ENCODE results near the gene SH3PXD2B.

Gene SH3PXD2B

DNA sequence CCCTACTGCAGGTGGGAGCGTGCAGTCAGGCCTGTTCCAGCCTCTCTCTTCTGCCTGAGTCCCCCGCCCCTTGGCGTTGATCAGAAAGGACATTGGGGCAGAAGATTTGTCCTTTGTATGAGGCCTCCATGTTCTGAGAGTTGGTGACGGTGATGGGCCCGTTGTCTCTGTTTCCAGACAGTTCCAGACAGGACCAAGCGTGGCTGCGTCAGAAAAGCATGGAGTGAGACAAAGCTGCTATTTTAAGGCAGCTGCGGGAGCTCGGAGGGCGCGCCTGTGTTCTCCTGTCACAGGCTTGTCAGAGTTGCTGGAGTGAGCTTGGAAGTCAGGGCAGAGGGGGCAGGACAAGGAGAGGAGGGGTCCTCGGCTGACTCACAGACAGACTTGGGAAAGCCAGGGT lies 32.1 kb upstream of the SH3PXD2B start:
- H3K4me3 ChIP-seq (ENCODE audit: low read length): no peak overlapping the region
- H3K4me1 ChIP-seq (ENCODE audit: control insufficient read depth, low read length): peaks cover 25% of the 10 kb centered on the region
- H3K9me3 ChIP-seq (ENCODE audit: control insufficient read depth, insufficient read depth, low read length): no peaks in the 10 kb centered on the region; the same call in 1 of the 2 replicates
- H3K27ac ChIP-seq (ENCODE audit: low read depth, low read length): no peak overlapping the region
- no peaks in the 10 kb centered on the region for H3K79me2 ChIP-seq (ENCODE audit: control insufficient read depth, low read length)
- H4K20me1 ChIP-seq (ENCODE audit: control insufficient read depth, insufficient read depth, low read depth, low read length): no peaks in the 10 kb centered on the region; the same call in 1 of the 2 replicates
- no peak for TF ChIP-seq EZH2phosphoT487 (IDR thresholded peaks at IDR 0.05; ENCODE audit: borderline replicate concordance, low read length)
- TF ChIP-seq, protein P1, sequence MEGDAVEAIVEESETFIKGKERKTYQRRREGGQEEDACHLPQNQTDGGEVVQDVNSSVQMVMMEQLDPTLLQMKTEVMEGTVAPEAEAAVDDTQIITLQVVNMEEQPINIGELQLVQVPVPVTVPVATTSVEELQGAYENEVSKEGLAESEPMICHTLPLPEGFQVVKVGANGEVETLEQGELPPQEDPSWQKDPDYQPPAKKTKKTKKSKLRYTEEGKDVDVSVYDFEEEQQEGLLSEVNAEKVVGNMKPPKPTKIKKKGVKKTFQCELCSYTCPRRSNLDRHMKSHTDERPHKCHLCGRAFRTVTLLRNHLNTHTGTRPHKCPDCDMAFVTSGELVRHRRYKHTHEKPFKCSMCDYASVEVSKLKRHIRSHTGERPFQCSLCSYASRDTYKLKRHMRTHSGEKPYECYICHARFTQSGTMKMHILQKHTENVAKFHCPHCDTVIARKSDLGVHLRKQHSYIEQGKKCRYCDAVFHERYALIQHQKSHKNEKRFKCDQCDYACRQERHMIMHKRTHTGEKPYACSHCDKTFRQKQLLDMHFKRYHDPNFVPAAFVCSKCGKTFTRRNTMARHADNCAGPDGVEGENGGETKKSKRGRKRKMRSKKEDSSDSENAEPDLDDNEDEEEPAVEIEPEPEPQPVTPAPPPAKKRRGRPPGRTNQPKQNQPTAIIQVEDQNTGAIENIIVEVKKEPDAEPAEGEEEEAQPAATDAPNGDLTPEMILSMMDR (IDR thresholded peaks at IDR 0.05; ENCODE audit: low read depth, low read length, poor library complexity, severe bottlenecking): no peak
- no peaks in the 10 kb centered on the region for H3K36me3 ChIP-seq (ENCODE audit: control insufficient read depth, low read length)
- no peak overlapping the region for H3K4me2 ChIP-seq (ENCODE audit: low read length)
- H3K27me3 ChIP-seq (ENCODE audit: control insufficient read depth, low read length): no peaks in the 10 kb centered on the region; the same call in 1 of the 2 replicates
- H3F3A ChIP-seq (ENCODE audit: control insufficient read depth, insufficient read depth): no peaks in the 10 kb centered on the region
- H3K9me2 ChIP-seq (replicated peaks; ENCODE audit: control insufficient read depth, low read length): no peaks in the 10 kb centered on the region

GRCh38 chr5:172485511-172486202 lies 31.3 kb upstream of the SH3PXD2B start:
- no peak overlapping the region for H3K27ac ChIP-seq (ENCODE audit: low read depth, low read length)
- H4K20me1 ChIP-seq (ENCODE audit: control insufficient read depth, insufficient read depth, low read depth, low read length): no peaks in the 10 kb centered on the region
- no peaks in the 10 kb centered on the region for H3K79me2 ChIP-seq (ENCODE audit: control insufficient read depth, low read length)
- H3K9me2 ChIP-seq (replicated peaks; ENCODE audit: control insufficient read depth, low read length): no peaks in the 10 kb centered on the region
- no peaks in the 10 kb centered on the region for H3F3A ChIP-seq (ENCODE audit: control insufficient read depth, insufficient read depth)
- H3K36me3 ChIP-seq (ENCODE audit: control insufficient read depth, low read length): no peaks in the 10 kb centered on the region
- no peak overlapping the region for H3K4me3 ChIP-seq (ENCODE audit: low read length)
- no peaks in the 10 kb centered on the region; the same call in 1 of the 2 replicates for H3K27me3 ChIP-seq (ENCODE audit: control insufficient read depth, low read length)
- H3K9me3 ChIP-seq (ENCODE audit: control insufficient read depth, insufficient read depth, low read length): no peaks in the 10 kb centered on the region; the same call in 1 of the 2 replicates
- peaks cover 17% of the 10 kb centered on the region for H3K4me1 ChIP-seq (ENCODE audit: control insufficient read depth, low read length)
- no peak overlapping the region for H3K4me2 ChIP-seq (ENCODE audit: low read length)
- TF ChIP-seq, protein P1 (IDR thresholded peaks at IDR 0.05; ENCODE audit: low read depth, low read length, poor library complexity, severe bottlenecking): no peak
- TF ChIP-seq EZH2phosphoT487 (IDR thresholded peaks at IDR 0.05; ENCODE audit: borderline replicate concordance, low read length): no peak

DNA sequence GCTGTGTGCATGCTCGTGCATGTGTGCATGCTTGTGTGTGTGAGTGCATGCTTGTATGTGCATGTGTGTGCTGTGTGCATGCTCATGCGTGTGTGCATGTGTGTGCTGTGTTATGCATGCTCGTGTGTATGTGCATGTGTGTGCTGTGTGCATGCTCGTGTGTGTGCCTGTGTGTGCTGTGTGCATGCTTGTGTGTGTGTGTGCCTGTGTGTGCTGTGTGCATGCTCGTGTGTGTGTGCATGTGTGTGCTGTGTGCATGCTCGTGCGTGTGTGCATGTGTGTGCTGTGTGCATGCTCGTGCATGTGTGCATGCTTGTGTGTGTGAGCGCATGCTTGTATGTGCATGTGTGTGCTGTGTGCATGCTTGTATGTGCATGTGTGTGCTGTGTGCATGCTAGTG lies 30.3 kb upstream of the SH3PXD2B start:
- H3K4me2 ChIP-seq (ENCODE audit: low read length): no peak overlapping the region
- peaks cover 9% of the 10 kb centered on the region for H3K4me1 ChIP-seq (ENCODE audit: control insufficient read depth, low read length)
- H3K79me2 ChIP-seq (ENCODE audit: control insufficient read depth, low read length): no peaks in the 10 kb centered on the region
- no peaks in the 10 kb centered on the region; the same call in 1 of the 2 replicates for H3K27me3 ChIP-seq (ENCODE audit: control insufficient read depth, low read length)
- TF ChIP-seq, protein P1 (IDR thresholded peaks at IDR 0.05; ENCODE audit: low read depth, low read length, poor library complexity, severe bottlenecking): no peak
- no peak for TF ChIP-seq EZH2phosphoT487 (IDR thresholded peaks at IDR 0.05; ENCODE audit: borderline replicate concordance, low read length)
- no peaks in the 10 kb centered on the region for H3F3A ChIP-seq (ENCODE audit: control insufficient read depth, insufficient read depth)
- H3K9me2 ChIP-seq (replicated peaks; ENCODE audit: control insufficient read depth, low read length): no peaks in the 10 kb centered on the region
- H3K9me3 ChIP-seq (ENCODE audit: control insufficient read depth, insufficient read depth, low read length): no peaks in the 10 kb centered on the region; the same call in 1 of the 2 replicates
- no peak overlapping the region for H3K4me3 ChIP-seq (ENCODE audit: low read length)
- no peak overlapping the region for H3K27ac ChIP-seq (ENCODE audit: low read depth, low read length)
- H4K20me1 ChIP-seq (ENCODE audit: control insufficient read depth, insufficient read depth, low read depth, low read length): no peaks in the 10 kb centered on the region
- H3K36me3 ChIP-seq (ENCODE audit: control insufficient read depth, low read length): no peaks in the 10 kb centered on the region
